ENCODE data around the gene INSYN2A.

- TF ChIP-seq BCL3 (IDR thresholded peaks at IDR 0.05) = no peak
- TF ChIP-seq POLR2A (IDR thresholded peaks at IDR 0.05; ENCODE audit: low read length) = no peak
- TF ChIP-seq FOSL2 (IDR thresholded peaks at IDR 0.05) = no peak
- no peak for TF ChIP-seq FOSL2 (CRISPR knock-in tag; IDR thresholded peaks at IDR 0.05)
- TF ChIP-seq CEBPB (IDR thresholded peaks at IDR 0.05) = no peak
- TF ChIP-seq CTCF (IDR thresholded peaks at IDR 0.05) = no peak
- no peak for TF ChIP-seq RARB (CRISPR knock-in tag; IDR thresholded peaks at IDR 0.05)
- no peak for TF ChIP-seq REST (IDR thresholded peaks at IDR 0.05)
Measured at GRCh38 chr10:127159648-127160245, 36.6 kb downstream of the INSYN2A start.

All from A549 (cell line).